HepG2 (cell line): ENCODE data around the gene MT1M. TPM values are rescaled to one million over a fixed set of nuclear protein-coding genes. Genes with fewer than 3 reads are reported as not detected.

Experiments
- HINFP ChIP-seq: sonication (generic); formaldehyde crosslinking; IDR thresholded peaks from 2 replicates; pipeline ENCODE4 v1.4.0; 2020; ENCODE audit warnings: low read depth, mild to moderate bottlenecking, missing genetic modification reagents
- IRF2 ChIP-seq: IDR thresholded peaks from 2 replicates; pipeline ENCODE4 v1.6.1; 2018; ENCODE audit warnings: missing genetic modification reagents, missing compliant biosample characterization
- KDM2A ChIP-seq: sonication (generic); formaldehyde crosslinking; IDR thresholded peaks from 2 replicates; pipeline ENCODE4 v1.4.0; 2020; ENCODE audit warnings: low read depth, missing genetic modification reagents, borderline replicate concordance
- MAX ChIP-seq: IDR thresholded peaks from 2 replicates; pipeline ENCODE4 v1.6.1; 2012; ENCODE audit warnings: inconsistent platforms
- TBL1XR1 ChIP-seq: fragments of 150-350 bp; IDR thresholded peaks from 2 replicates; pipeline ENCODE4 v1.6.1; 2014; ENCODE audit warnings: borderline replicate concordance, low read length; ENCODE audit not compliant: partially characterized antibody
- TBX2 ChIP-seq: sonication (generic); formaldehyde crosslinking; IDR thresholded peaks from 2 replicates; pipeline ENCODE4 v1.5.0; 2020; ENCODE audit warnings: missing genetic modification reagents, mild to moderate bottlenecking, borderline replicate concordance
- ZMYM3 ChIP-seq: sonication (generic); formaldehyde crosslinking; IDR thresholded peaks from 2 replicates; pipeline ENCODE4 v1.5.1; 2020; ENCODE audit warnings: mild to moderate bottlenecking, missing genetic modification reagents
- ZNF263 ChIP-seq: sonication (generic); formaldehyde crosslinking; IDR thresholded peaks from 2 replicates; pipeline ENCODE4 v1.4.0; 2020; ENCODE audit warnings: missing genetic modification reagents
- ZNF264 ChIP-seq: sonication (generic); formaldehyde crosslinking; IDR thresholded peaks from 2 replicates; pipeline ENCODE4 v1.4.0; 2020; ENCODE audit warnings: missing genetic modification reagents
- ZNF512 ChIP-seq: sonication (generic); formaldehyde crosslinking; IDR thresholded peaks from 2 replicates; pipeline ENCODE4 v1.4.0; 2020; ENCODE audit warnings: mild to moderate bottlenecking, missing genetic modification reagents
- ZNF615 ChIP-seq: sonication (generic); formaldehyde crosslinking; IDR thresholded peaks from 2 replicates; pipeline ENCODE4 v1.5.0; 2020; ENCODE audit warnings: mild to moderate bottlenecking, missing genetic modification reagents, borderline replicate concordance
- ZNF629 ChIP-seq: sonication (generic); formaldehyde crosslinking; conservative IDR thresholded peaks from 2 replicates; pipeline ENCODE4 v1.5.0; 2020; ENCODE audit warnings: missing genetic modification reagents
- ZNF709 ChIP-seq: sonication (generic); formaldehyde crosslinking; IDR thresholded peaks from 2 replicates; pipeline ENCODE4 v1.5.0; 2020; ENCODE audit warnings: mild to moderate bottlenecking, missing genetic modification reagents
- polyA plus RNA-seq, 8 experiments: library from polyadenylated mRNA; depleted of rRNA in 3 of 8; stranded (reverse) in 7 of 8; unstranded in 1 of 8; fragments of >200 nt; fragmentation: Illumina TruSeq in 4 of 8; extraction: Trizol in 4 of 8; gene quantifications; 2 replicates each; pipeline versions ENCODE4 v1.2.1 to v1.2.3, GENCODE V29; 2011 to 2016; ENCODE audit warnings: low read depth in 4 of 8, missing spikeins in 1 of 8, mixed read lengths in 1 of 8; ENCODE audit not compliant: insufficient read depth in 1 of 8
- total RNA-seq, 5 experiments: library from RNA; depleted of rRNA; stranded (reverse); fragments of >200 nt; fragmentation: Illumina TruSeq; extraction: Trizol; gene quantifications; 2 replicates each; pipeline ENCODE4 v1.2.3, GENCODE V29; 2016; ENCODE audit warnings: low read depth in 1 of 5

Gene MT1M
- total and polyA plus RNA-seq, 2 of the 13 experiments (the other 11 are each of a cell fraction or from before 2014, with no cell fraction given), result 4.6 TPM; not detected in 1

GRCh38 chr16:56610609-56611111, 21.8 kb upstream of the MT1M start (continued):
- TF ChIP-seq HINFP (CRISPR knock-in tag) (no peak), IRF2 (CRISPR knock-in tag) (no peak), KDM2A (CRISPR knock-in tag) (0 out of 2 replicates have a peak, but pooled peaks have one; percentile 3), ZNF615 (no peak), ZNF512 (CRISPR knock-in tag) (no peak), TBX2 (CRISPR knock-in tag) (peak; percentile 23; the same call in 1 of the 2 replicates), ZNF629 (CRISPR knock-in tag) (0 out of 2 replicates have a peak, but pooled peaks have one; percentile 7), ZNF264 (CRISPR knock-in tag) (0 out of 2 replicates have a peak, but pooled peaks have one; percentile 54), MAX (0 out of 2 replicates have a peak, but pooled peaks have one; percentile 10), TBL1XR1 (no peak), ZMYM3 (peak; percentile 95), ZNF709 (CRISPR knock-in tag) (no peak), ZNF263 (CRISPR knock-in tag) (peak; percentile 77)
